KBM-7 (cell line): ENCODE data around the gene ARL8B.
A peak's percentile ranks its signal among the peaks of the same experiment; 100 is the strongest.
"Not testable (repeated sequence)": the region's sequence is repeated elsewhere in the genome, so short reads cannot be mapped to it uniquely, and the experiment has no call there.

Experiments used
- DNase-seq: peaks from one replicate; pipeline ENCODE4 v3.0.0-alpha.2; 2015
- in situ Hi-C: fragments of 300-500 bp; cut with MboI; formaldehyde crosslinking; loops from 2 replicates; pipeline ENCODE4 v1.14.3; 2020; ENCODE audit warnings: low sequenced_read_pairs, low pct_unique_long_range_greater_than_20kb, mixed read lengths

Gene ARL8B

GRCh38 chr3:5140230-5140621 is 18.1 kb downstream of the ARL8B start:
- in situ Hi-C loops: no loop called here
- no peak for DNase-seq

DNA sequence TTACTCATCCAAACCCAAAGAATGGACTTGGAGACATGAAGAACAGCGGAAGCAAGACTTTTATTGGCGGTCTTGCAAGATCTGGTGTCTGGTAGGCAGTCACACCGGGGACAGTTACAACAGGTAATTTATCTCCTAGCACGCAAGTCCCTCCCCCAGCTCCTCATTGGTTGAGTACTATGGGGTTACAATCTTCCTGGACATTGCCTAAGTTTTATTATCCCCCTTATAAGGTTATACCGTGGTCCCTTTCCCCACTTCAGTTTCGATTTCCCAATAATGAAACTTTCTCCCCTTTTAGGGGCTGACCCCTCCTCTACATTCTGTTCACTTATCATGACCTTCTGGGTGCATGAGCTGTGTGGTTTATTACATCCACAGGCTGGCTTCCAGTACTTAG is 18.7 kb downstream of the ARL8B start:
- no peak for DNase-seq
- in situ Hi-C loops: no loop called here

GRCh38 chr3:5141760-5142159 is 19.7 kb downstream of the ARL8B start:
- in situ Hi-C loops: no loop called here
- no peak for DNase-seq

GRCh38 chr3:5143464-5143863 is 21.4 kb downstream of the ARL8B start:
- DNase-seq: no peak
- in situ Hi-C loops: no loop called here

- DNase-seq: peak; percentile 67
- in situ Hi-C loops: no loop called here
Observed at GRCh38 chr3:5144316-5144994, 22.4 kb downstream of the ARL8B start.

- in situ Hi-C loops: no loop called here
Observed at GRCh38 chr3:5145120-5145519, 23.0 kb downstream of the ARL8B start.

DNA sequence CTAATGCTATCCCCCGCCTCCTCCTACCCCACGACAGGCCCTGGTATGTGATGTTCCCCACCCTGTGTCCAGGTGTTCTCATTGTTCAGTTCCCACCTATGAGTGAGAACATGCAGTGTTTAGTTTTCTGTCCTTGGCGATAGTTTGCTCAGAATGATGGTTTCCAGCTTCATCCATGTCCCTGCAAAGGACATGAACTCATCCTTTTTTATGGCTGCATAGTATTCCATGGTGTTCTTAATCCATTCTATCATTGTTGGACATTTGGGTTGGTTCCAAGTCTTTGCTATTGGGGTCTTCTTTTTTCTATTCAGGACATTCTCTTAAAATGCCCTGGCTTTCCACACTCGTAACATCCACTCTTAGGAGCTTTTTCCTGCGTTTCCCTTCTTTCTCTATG is 25.1 kb downstream of the ARL8B start:
- DNase-seq, in situ Hi-C loops: not testable (repeated sequence)

More at GRCh38 chr3:5145120-5145519, 23.0 kb downstream of the ARL8B start:
- no peak for DNase-seq

GRCh38 chr3:5149306-5149880 is 27.3 kb downstream of the ARL8B start:
- in situ Hi-C loops: no loop called here
- DNase-seq: no peak

DNA sequence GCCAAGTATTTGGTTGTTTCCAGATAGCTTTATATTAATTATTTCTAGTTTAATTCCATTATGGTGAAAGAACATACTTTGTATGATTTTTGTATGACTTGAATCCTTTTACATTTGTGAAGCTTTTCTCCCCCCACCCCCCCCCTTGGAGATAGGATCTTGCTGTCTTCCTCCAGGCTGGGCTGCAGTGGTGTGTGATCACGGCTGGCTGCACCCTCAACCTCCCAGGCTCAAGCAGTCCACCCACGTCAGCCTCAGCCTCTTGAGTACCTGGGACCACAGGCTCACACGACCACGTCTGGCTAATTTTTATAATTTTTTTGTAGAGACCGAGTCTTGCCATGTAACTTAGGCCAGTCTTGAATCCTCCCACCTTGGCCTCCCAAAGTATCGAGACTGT is 29.5 kb downstream of the ARL8B start:
- in situ Hi-C loops: no loop called here
- DNase-seq: no peak

DNA sequence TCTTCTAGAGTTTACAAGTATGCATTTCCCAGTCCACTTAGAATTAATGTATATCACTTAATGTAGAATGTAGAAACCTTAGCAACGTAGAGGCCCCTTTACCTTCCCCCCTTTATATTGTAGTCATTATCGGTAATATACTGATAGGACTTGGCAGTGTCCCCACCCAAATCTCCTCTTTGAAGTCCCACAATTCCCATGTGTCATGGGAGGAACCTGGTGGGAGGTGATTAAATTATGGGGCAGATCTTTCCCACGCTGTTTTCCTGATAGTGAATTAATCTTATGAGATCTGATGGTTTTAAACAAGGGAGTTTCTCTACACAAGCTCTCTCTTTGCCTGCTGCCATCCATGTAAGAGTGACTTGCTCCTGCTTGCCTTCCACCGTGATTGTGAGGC is 31.0 kb downstream of the ARL8B start:
- in situ Hi-C loops: no loop called here
- no peak for DNase-seq

DNA sequence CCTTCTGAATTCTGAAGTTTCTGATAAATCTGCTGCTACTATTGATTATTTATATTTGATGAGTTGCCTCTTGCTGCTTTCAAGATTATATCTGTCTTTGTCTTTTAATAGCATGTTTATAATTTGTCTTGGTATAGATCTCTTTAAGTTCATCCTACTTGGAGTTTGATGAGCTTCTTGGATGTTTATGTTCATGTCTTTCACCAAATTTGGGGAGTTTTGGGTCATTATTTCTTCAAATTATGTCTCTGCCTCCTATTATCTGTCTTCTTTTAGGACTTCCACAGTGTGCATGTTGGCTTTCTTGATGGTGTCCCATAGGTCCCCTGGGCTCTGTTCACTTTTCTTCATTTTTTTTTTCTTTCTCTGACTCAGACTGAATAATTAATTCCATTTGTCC is 33.1 kb downstream of the ARL8B start:
- in situ Hi-C loops: no loop called here

GRCh38 chr3:5160321-5160720 is 38.2 kb downstream of the ARL8B start:
- in situ Hi-C loops: no loop called here
- DNase-seq: no peak

More for the DNA sequence above, 33.1 kb downstream of the ARL8B start:
- DNase-seq: no peak

DNA sequence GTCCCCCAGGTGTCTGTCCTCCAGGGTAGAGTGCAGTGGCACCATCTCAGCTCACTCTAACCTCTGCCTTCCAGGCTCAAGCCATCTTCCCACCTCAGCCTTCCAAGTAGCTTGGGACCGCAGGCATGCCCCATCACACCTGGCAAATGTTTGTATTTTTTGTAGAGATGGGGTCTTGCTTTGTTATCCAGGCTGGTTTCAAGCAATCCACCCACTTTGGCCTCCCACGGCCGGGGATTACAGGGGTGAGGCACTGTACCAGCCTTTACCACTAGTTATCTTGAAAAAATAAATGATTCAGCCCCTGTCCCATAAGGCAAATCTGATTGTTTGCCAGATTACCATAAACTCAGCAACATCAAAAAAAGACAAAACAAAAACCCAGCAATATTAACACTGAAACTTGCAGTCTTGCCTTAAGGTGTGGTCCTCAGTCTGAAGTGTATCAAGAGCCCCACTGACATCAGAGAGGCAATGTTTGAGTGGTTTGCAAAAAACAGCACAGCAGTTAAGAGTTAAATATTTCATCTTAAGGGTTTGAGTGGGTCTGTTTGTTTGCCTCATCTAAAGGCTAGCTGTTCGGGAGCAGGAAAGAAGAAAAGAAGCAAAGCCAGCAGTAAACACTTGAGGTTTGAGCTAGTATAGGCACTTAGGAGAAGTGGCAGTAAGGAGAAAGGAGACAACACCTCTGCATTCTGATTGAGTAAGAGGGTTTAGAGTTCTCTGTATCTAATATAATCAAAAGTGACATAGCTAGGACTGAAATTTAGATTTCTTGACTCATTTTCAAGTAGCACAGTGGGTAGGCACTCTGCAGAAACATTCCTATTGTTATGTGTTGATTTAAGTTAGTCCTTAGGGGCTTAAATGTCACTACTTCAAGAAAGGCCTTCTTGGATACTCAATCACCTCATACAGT is 39.1 kb downstream of the ARL8B start:
- in situ Hi-C loops: no loop called here
- DNase-seq: no peak

DNA sequence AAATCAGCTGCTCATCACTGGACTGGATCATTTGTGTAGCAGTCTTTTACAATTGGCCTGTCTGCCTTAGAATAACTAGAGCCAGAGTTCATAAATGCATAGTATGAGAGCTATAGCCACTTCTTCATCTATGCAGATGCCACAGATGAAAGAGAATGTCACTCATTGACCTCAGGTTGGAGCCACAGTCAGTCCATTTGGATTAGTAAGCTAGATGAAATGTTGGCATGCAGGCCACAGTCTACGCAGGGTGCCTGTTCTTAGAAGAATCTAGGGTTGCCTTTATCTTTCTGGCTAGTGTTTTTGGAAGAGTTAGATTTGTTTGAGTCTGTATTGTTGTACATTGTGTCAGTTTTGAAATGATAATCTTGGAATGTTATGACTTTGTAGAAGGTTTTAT is 40.0 kb downstream of the ARL8B start:
- DNase-seq: no peak
- in situ Hi-C loops: no loop called here

DNA sequence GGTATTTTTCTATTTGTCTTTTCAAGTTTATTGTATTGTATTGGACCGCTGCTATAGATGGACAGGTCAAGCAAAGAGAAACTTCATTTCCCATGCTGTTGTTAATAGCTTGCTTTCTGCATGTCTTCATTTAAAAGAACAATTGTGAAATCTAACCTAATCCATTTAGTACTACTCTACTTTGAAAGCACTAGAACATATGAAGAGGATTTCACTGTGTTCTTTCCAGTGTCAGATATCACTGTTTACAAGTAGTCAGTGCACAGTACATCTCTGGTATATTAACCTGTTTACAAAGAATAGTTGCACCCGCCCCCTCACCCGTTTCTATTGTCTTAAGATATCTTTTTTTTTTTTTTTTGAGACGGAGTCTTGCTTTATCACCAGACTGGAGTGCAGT is 43.6 kb downstream of the ARL8B start:
- in situ Hi-C loops: no loop called here
- DNase-seq: no peak

DNA sequence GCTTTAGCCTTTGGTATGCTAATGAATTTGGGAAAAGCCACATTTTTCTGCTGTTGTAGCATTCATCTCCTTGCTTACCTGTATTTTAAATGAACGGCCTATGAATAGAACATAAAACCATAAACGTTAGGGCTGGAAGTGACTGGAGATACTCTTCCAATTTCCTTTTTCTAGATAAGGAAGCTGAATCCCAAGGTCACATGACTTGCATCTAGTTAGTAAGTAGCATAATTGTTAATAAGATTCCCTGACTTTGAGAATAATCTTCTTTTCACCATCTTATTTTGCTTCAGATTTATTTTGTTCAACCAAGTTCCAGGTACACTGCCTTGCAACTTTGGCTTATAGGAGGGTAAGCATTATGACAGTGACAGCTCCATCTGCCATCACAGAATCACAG is 44.8 kb downstream of the ARL8B start:
- no peak for DNase-seq
- in situ Hi-C loops: no loop called here

DNA sequence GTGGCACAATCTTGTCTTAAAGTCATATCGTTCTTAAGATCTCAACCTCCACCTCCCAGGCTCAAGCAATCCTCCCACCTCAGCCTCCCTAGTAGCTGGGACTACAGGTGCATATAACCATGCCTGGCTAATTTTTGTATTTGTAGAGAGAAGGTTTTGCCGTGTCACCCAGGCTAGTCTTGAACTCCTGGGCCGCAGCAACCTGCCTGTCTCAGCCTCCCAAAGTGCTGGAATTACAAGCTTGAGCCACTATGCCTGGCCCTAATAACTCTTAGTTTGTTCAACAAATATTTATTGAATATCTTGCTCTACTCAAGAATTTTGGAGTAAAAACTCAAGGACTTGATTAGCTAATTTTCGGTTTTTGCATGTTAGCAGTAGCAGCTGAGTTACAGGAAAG is 46.0 kb downstream of the ARL8B start:
- no peak for DNase-seq
- in situ Hi-C loops: no loop called here

- in situ Hi-C loops: no loop called here
- DNase-seq: no peak
Observed at GRCh38 chr3:5169807-5170206, 47.7 kb downstream of the ARL8B start.

DNA sequence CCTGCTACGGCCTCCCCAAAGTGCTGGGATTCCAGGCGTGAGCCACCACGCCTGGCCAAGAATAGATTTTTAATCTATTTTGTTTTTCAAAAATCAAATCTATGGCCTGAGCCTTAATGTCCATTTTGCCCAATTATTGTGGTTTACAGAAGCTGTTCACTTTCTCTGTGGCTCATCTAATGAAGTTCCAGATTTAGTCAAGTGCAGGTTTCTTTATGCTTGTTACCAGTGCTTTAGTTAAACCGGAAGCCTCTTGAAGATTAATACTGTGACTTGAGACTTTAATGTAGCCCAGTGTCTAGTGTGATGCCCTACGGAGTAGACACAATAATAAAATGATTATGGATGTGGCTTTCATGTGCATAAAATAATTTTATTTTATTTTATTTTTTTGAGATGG is 48.9 kb downstream of the ARL8B start:
- in situ Hi-C loops: no loop called here

GRCh38 chr3:5172018-5172417 is 49.9 kb downstream of the ARL8B start:
- in situ Hi-C loops: no loop called here

More for the DNA sequence above, 48.9 kb downstream of the ARL8B start:
- no peak for DNase-seq

More at GRCh38 chr3:5172018-5172417, 49.9 kb downstream of the ARL8B start:
- DNase-seq: no peak
